ENCODE results near the gene PARP3. TPM values are rescaled to one million over a fixed set of nuclear protein-coding genes. Genes with fewer than 3 reads are reported as not detected.

PARP3 gene
- total and polyA plus RNA-seq, 10 of the 15 experiments (the other 5 are each of a cell fraction or from before 2014, with no cell fraction given): 2.1 to 31.2 (median 19.5) TPM

- 0 out of 2 replicates have a peak, but pooled peaks have one; percentile 5 for TF ChIP-seq REST (IDR thresholded peaks at IDR 0.05; ENCODE audit: low read depth, low read length)
- no peak for TF ChIP-seq SMAD1 (IDR thresholded peaks at IDR 0.05; ENCODE audit: low read depth, partially characterized antibody)
- no peak for TF ChIP-seq SUPT20H (IDR thresholded peaks at IDR 0.05; ENCODE audit: borderline replicate concordance, control insufficient read depth, low read depth, low read length)
- TF ChIP-seq KLF5 (IDR thresholded peaks at IDR 0.05; ENCODE audit: partially characterized antibody): no peak
- no peak for TF ChIP-seq SRF (IDR thresholded peaks at IDR 0.05; ENCODE audit: low read depth in 2 of 2, low read length in 2 of 2)
- TF ChIP-seq BCL3 (IDR thresholded peaks at IDR 0.05; ENCODE audit: borderline replicate concordance, insufficient read depth, low read depth, low read length, poor library complexity, severe bottlenecking): no peak
- TF ChIP-seq NKRF (conservative IDR thresholded peaks at IDR 0.05): peak; percentile 97
- 0 out of 2 replicates have a peak, but pooled peaks have one; percentile 29 for TF ChIP-seq HSF1 (IDR thresholded peaks at IDR 0.05; ENCODE audit: low read depth, low read length)
- peak; percentile 91 for TF ChIP-seq CHD2 (IDR thresholded peaks at IDR 0.05; ENCODE audit: borderline replicate concordance, low read depth, low read length)
- TF ChIP-seq RFX5 (IDR thresholded peaks at IDR 0.05; ENCODE audit: low read depth, low read length): peak; percentile 58; the same call in 1 of the 2 replicates
- TF ChIP-seq MEF2A (IDR thresholded peaks at IDR 0.05; ENCODE audit: insufficient read depth, low read depth, low read length): no peak; the same call in 1 of the 2 replicates
- peak; percentile 47; the same call in 1 of the 2 replicates for TF ChIP-seq CBFB (IDR thresholded peaks at IDR 0.05; ENCODE audit: low read depth)
- TF ChIP-seq TAF1 (IDR thresholded peaks at IDR 0.05; ENCODE audit: borderline replicate concordance, low read depth, low read length): peak; percentile 79; the same call in 1 of the 2 replicates
- TF ChIP-seq ELK1 (IDR thresholded peaks at IDR 0.05; ENCODE audit: low read depth, low read length): peak; percentile 83
- TF ChIP-seq MTA2 (IDR thresholded peaks at IDR 0.05; ENCODE audit: low read depth): no peak
- TF ChIP-seq HDGF (IDR thresholded peaks at IDR 0.05): peak; percentile 99; the same call in 1 of the 2 replicates
These were observed at the start of gene PARP3, which contains the start of gene RRP9 (continued) for GRCh38 chr3:51941798-51942602.

Measured in GM12878 (cell line).